HepG2 (cell line): Measurements from ENCODE around the gene GPATCH3. TPM values are rescaled to one million over a fixed set of nuclear protein-coding genes. Genes with fewer than 3 reads are reported as not detected.

ENCODE experiments used
- FOXA3 ChIP-seq: IDR thresholded peaks from 2 replicates; pipeline ENCODE4 v1.6.1; 2016; ENCODE audit warnings: missing genetic modification reagents, missing compliant biosample characterization
- GABPA ChIP-seq, 2 experiments: IDR thresholded peaks; 2 replicates each; pipeline ENCODE4 v1.6.1; 2011 to 2016; ENCODE audit warnings: low read depth in 2 of 2, low read length in 1 of 2, missing biosample characterization in 1 of 2, missing genetic modification characterization in 1 of 2
- IKZF4 ChIP-seq: sonication (generic); formaldehyde crosslinking; IDR thresholded peaks from 2 replicates; pipeline ENCODE4 v1.5.1; 2020; ENCODE audit warnings: borderline replicate concordance, mild to moderate bottlenecking, low read depth, missing genetic modification reagents; ENCODE audit errors: not compliant biosample characterization
- KLF13 ChIP-seq: sonication (generic); formaldehyde crosslinking; IDR thresholded peaks from 2 replicates; pipeline ENCODE4 v1.4.0; 2020; ENCODE audit warnings: mild to moderate bottlenecking, missing genetic modification reagents
- PAXIP1 ChIP-seq: sonication (generic); formaldehyde crosslinking; conservative IDR thresholded peaks from 2 replicates; pipeline ENCODE4 v1.4.0; 2020; ENCODE audit warnings: mild to moderate bottlenecking, missing genetic modification reagents, moderate library complexity
- PCBP2 ChIP-seq: fragments of 200-400 bp; formaldehyde crosslinking; optimal IDR thresholded peaks from 2 replicates; pipeline ENCODE3; 2018; ENCODE audit warnings: low read length, low read depth; ENCODE audit not compliant: poor library complexity, severe bottlenecking
- SIX1 ChIP-seq: sonication (generic); formaldehyde crosslinking; IDR thresholded peaks from 2 replicates; pipeline ENCODE4 v1.4.0; 2020; ENCODE audit warnings: missing genetic modification reagents, borderline replicate concordance
- SNAPC4 ChIP-seq: sonication (generic); formaldehyde crosslinking; IDR thresholded peaks from 2 replicates; pipeline ENCODE4 v1.4.0; 2020; ENCODE audit warnings: mild to moderate bottlenecking, missing genetic modification reagents
- ZNF207 ChIP-seq: fragments of 450-650 bp; IDR thresholded peaks from 2 replicates; pipeline ENCODE4 v1.6.1; 2016; ENCODE audit warnings: antibody characterized with exemption, borderline replicate concordance
- ZNF574 ChIP-seq: sonication (generic); formaldehyde crosslinking; IDR thresholded peaks from 2 replicates; pipeline ENCODE4 v1.4.0; 2020; ENCODE audit warnings: missing genetic modification reagents
- ZNF605 ChIP-seq: sonication (generic); formaldehyde crosslinking; IDR thresholded peaks from 2 replicates; pipeline ENCODE4 v1.8.0; 2022; ENCODE audit warnings: mild to moderate bottlenecking, missing genetic modification reagents
- ZSCAN22 ChIP-seq: sonication (generic); formaldehyde crosslinking; IDR thresholded peaks from 2 replicates; pipeline ENCODE4 v1.4.0; 2020; ENCODE audit warnings: mild to moderate bottlenecking, missing genetic modification reagents
- ZSCAN9 ChIP-seq: IDR thresholded peaks from 2 replicates; pipeline ENCODE4 v1.6.1; 2016; ENCODE audit warnings: borderline replicate concordance
- polyA plus RNA-seq, 8 experiments: library from polyadenylated mRNA; depleted of rRNA in 3 of 8; stranded (reverse) in 7 of 8; unstranded in 1 of 8; fragments of >200 nt; fragmentation: Illumina TruSeq in 4 of 8; extraction: Trizol in 4 of 8; gene quantifications; 2 replicates each; pipeline versions ENCODE4 v1.2.1 to v1.2.3, GENCODE V29; 2011 to 2016; ENCODE audit warnings: low read depth in 4 of 8, missing spikeins in 1 of 8, mixed read lengths in 1 of 8; ENCODE audit not compliant: insufficient read depth in 1 of 8
- total RNA-seq, 5 experiments: library from RNA; depleted of rRNA; stranded (reverse); fragments of >200 nt; fragmentation: Illumina TruSeq; extraction: Trizol; gene quantifications; 2 replicates each; pipeline ENCODE4 v1.2.3, GENCODE V29; 2016; ENCODE audit warnings: low read depth in 1 of 5
- TF ChIP-seq, protein P1 (sequence below): sonication (generic); formaldehyde crosslinking; IDR thresholded peaks from 2 replicates; pipeline ENCODE4 v1.4.0; 2020; ENCODE audit warnings: low read depth, mild to moderate bottlenecking, missing genetic modification reagents

GPATCH3 gene
- total and polyA plus RNA-seq, 2 of the 13 experiments (the other 11 are each of a cell fraction or from before 2014, with no cell fraction given) = 8.3 to 11.0 TPM

DNA sequence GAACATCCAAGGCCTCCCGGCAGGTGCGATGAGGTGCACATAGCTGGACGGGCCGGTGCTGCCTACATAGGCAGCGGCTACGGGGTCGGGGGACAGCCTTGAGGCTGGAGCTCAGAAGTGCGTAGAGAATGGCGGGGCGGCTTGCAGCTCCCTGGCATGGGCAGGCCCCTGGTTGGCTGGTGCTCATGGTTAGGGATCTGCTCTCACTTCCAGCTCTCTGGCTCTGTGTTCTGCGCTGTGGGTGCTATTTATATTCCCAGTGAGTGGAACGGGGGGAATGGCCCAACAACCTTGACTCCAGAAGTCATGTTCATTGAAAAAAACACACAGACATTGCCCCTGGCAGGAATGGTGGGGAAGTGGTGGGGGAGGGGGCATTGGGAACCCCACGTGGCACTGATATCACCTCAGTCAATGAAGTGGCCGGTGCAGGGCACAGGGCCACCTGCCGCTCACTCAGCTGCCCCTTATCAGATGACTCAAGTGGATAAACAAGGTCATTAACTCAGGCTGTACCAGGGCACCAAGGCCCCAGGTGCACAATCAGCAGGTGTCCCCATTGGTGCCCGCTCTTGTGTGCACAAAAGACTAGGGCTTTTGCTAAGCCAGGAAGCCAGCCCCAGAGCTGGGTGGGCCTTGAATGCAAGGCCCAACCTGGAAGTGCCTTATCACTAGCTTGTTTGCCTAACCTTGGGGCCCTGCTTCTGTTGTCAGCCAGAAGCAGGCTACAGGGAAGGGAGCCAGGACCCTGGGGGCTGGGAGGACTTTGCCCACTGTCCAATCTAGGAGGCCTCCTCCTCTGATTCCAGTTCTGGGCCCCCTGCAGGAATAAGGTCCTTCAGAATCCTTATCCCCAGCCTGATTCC, 13.7 kb upstream of the GPATCH3 start, which contains the start of gene NR0B2 (continued):
- peak; percentile 71; the same call in 1 of the 2 replicates for TF ChIP-seq SNAPC4
- peak; percentile 97 for TF ChIP-seq FOXA3 (CRISPR knock-in tag)
- no peak for TF ChIP-seq ZNF207
- TF ChIP-seq, protein P1, sequence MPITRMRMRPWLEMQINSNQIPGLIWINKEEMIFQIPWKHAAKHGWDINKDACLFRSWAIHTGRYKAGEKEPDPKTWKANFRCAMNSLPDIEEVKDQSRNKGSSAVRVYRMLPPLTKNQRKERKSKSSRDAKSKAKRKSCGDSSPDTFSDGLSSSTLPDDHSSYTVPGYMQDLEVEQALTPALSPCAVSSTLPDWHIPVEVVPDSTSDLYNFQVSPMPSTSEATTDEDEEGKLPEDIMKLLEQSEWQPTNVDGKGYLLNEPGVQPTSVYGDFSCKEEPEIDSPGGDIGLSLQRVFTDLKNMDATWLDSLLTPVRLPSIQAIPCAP = no peak; the same call in 1 of the 2 replicates
- no peak for TF ChIP-seq PCBP2
- peak; percentile 88 for TF ChIP-seq ZNF574 (CRISPR knock-in tag)
- peak; percentile 65 for TF ChIP-seq IKZF4 (CRISPR knock-in tag)
- peak; percentile 80 for TF ChIP-seq SIX1 (CRISPR knock-in tag)
- no peak for TF ChIP-seq GABPA (IDR thresholded peaks at IDR 0.05; ENCODE audit: low read depth, low read length)
- TF ChIP-seq GABPA (CRISPR knock-in tag; IDR thresholded peaks at IDR 0.05; ENCODE audit: low read depth) = peak; percentile 63
- peak; percentile 99 for TF ChIP-seq PAXIP1 (CRISPR knock-in tag)
- 0 out of 2 replicates have a peak, but pooled peaks have one; percentile 54 for TF ChIP-seq ZSCAN22 (CRISPR knock-in tag)
- peak; percentile 87; the same call in 1 of the 2 replicates for TF ChIP-seq ZNF605 (CRISPR knock-in tag)
- TF ChIP-seq KLF13 (CRISPR knock-in tag) = no peak
- peak; percentile 89 for TF ChIP-seq ZSCAN9 (CRISPR knock-in tag)
